C4-2B (cell line): Measurements from ENCODE around the gene SIVA1.

ENCODE experiments used
- CTCF ChIP-seq: fragments of 450-650 bp; conservative IDR thresholded peaks from 2 replicates; pipeline ENCODE4 v1.5.1; 2017; ENCODE audit warnings: mild to moderate bottlenecking
- ZFX ChIP-seq: fragments of 450-650 bp; IDR thresholded peaks from 2 replicates; pipeline ENCODE4 v1.6.1; 2017

DNA sequence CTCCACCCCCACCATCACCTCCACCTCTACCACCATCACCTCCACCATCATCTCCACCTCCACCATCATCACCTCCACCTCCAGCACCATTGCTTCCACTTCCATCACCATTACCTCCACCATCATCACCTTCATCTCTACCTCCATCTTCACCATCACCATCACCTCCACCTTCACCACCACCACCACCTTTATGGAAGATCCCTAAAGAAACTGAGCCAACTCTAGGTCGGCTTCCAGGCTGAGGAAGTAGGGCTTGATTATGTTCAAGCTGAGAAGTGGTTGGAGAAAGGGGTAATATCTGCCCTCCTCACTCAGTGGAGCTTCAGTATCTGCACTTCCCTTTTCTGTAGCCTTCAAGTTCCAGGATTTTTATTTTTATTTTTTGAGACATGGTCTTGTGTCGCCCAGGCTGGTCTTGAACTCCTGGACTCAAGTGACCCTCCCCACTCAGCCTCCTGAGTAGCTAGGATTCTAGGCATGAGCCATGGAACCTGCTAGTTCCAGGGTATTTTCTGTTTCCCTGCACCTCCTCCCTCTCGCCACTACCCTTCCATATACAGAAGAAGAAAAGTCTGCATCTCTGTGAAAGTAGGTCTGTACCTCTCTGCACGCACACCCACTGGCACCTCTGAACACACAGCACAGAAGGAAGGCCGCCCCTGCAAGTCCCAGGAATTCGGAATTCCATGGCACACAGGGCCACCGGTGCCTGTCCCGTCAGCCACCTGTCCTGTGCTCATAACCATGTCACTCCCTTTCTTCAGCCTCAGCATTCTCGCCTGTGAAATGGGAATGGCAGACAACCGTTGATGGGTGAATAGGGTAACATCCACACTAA is 53.9 kb downstream of the SIVA1 start:
- TF ChIP-seq CTCF (no peak), ZFX (no peak)
